NCI-H1694 treated with DMSO at 0.1 percent for 48 hours (cell line): ENCODE results near the gene RHOXF2B.
"Not testable (repeated sequence)": the region's sequence is repeated elsewhere in the genome, so short reads cannot be mapped to it uniquely, and the experiment has no call there.

Experiments
- DNase-seq: peaks from one replicate; lab custom pipeline; 2025; lab: John Stamatoyannopoulos, UW

RHOXF2B gene

DNA sequence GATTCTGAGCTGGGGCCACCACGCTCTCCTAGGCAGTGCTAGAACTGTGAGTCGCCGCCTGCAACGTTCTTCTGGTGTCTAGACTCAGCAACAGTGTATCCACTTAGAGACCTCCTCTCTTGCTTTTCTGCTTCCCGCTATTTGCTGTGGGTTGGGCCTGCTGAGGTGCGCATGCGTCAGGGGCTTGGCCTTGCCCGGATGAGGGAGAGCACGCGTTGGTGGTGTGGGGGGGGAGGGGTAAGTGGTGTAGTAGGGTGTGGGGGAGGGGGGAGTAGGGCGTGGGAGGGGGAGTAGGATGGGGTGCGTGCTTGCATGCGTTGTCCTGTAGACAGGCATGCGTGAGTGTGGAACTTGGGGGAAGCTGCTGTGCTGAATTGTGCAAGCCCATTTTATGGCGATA is at the start of gene RHOXF2B:
Gene RHOXF2B, minus strand, starts transcription at position 101 of the 400 bp plus-strand sequence. CDS start 138 bp downstream, outside the sequence.
- not testable (repeated sequence) for DNase-seq

DNA sequence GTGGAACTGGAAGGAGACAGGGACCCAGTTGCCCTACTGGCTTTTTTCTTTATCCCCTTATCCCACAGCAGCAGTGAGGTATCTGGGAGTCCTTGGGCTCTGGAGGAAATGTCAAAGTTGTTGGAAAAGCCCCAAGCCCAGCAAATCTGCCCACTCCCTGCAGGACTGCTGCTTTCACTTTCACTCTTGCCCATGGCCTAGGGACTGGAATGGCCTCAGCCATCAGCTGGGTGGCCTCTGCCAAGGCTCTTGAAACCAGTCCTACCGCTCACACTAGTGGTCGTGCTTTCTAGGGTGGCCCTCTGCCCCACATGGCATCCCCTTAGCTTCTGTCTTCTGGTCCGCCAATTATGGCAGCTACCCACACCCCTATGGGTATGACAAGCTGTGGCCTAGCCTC is 48.0 kb upstream of the RHOXF2B start:
- no peak for DNase-seq

DNA sequence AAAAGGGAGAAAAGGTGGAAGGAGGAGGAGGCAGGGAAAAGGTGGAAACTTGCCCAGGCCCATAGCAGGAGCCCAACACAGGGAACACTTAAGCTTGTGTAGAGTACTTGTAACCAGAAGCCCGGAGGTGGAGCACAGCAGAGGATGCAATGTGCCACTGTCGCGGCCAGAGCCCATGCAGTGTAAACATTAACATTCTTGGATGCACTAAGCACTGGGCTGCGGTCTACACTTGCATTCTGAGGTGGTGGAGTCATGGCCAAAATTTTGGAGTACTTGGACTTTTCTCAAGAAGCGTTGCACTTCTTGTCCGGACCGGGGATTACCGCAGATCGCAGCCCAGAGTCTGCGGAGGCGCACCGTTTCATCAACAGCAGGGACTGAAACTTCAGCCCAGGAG is 42.7 kb upstream of the RHOXF2B start:
- no peak for DNase-seq

DNA sequence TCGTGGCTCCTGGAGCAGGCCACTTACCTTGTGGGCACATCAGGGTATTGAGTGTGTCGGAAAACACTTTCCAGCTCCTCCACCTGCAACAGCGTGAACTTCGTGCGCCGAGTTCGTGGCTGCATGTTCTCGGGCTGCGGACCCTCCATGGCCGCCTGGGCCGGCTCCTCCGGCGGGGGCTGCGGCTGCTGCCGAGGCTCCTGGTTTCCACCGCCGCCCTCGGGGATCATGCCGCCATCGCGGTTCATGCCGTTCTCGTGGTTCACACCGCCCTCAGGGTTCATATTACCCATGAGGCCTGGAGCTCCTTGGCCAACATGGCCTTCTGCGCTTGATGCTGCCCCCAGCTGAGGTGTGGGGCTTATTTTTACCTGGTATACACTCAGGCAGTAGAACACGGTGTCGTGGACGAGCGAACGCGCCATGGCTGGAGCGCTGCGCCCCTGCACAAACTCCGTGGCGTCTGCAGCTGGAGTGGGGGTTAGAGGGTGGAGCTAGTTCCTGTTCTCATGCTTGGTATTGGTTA is 38.0 kb upstream of the RHOXF2B start, which contains the start of gene RHOXF1:
Gene RHOXF1, minus strand, starts transcription at position 476 of the 526 bp plus-strand sequence. Its CDS starts 51 bp downstream, at position 425.
- DNase-seq = no peak

DNA sequence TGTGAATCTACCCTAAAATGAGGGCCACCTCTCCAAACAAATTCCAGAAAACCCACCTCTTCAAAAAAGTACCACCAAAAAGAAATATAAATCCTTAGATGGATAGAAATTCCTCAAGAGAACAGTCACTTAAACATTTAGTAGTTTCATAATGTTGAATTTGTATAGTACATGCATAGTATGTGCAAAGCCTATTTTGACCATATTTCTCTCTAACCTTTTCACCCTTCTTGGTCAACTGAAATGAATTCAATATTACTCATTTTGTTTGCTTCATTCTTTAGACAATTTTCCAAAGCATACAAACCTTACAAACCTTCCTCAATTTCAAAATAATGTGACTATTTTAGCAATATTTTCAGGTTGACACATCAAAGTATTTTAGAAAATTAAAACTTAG is 34.1 kb upstream of the RHOXF2B start:
- DNase-seq = no peak

DNA sequence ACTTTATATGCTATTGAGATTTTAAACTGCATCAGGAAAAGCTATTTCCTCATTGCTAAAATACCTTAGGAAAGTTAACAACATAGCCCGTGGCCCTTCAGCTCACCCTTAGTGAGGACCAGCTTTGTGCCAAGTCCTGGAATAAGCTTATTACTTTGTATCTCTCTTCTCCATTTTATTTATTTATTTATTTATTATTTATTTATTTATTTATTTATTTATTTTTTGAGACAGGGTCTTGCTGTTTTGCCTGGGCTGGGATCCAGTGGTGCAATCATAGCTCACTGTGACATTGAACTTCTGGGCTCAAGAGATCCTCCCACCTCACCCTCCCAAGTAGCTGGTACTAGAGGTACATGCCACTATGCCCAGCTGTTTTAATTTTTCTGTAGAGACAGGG is 31.9 kb upstream of the RHOXF2B start:
- no peak for DNase-seq

DNA sequence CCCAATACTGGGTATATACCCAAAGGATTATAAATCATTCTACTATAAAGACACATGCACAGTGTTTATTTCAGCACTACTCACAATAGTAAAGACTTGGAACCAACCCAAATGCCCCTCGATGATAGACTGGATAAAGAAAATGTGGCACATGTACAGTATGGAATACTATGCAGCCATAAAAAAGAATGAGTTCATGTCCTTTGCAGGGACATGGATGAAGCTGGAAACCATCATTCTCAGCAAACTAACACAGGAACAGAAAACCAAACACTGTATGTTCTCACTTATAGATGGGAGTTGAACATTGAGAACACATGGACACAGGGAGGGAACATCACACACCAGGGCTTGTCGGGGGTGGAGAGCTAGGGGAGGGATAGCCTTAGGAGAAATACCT is 27.2 kb upstream of the RHOXF2B start:
- DNase-seq = not testable (repeated sequence)

DNA sequence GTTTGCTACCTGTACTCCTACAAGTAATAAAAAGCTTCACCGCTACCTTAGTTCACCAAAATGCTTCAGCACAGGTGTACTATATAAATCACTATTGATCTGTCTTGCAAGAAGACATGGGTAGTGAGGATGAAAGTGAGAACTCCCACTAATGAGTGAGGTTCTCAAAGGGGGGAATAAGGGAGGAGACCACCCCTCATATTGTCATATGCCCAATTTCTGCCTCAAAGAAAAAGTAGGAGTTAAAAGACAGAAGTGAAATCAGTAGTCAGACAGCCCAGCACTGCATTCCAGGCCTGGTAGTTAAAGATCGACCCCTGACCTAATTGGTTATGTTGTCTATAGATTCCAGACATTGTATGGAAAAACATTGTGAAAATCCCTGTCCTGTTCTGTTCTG is 23.6 kb upstream of the RHOXF2B start:
- not testable (repeated sequence) for DNase-seq

DNA sequence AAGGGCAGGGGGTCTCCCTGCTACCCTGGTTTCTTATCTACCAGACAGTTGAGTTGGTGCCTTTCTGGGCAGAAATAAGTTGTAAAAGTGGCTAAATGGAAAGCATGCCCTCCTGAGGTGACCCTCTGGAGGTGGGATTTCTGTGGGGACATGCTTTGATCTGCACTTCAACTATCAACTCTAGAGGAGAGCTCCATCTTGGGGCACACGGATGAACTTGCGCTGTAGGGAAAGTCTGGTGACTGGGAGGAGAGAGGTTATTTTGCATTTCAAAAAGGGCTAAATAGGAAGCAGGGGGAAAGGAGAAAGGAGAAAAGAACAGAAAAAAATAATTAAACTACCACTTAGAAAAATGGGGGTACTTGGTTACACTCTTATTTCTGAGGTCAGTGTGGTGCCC is 12.7 kb upstream of the RHOXF2B start:
- DNase-seq = no peak

DNA sequence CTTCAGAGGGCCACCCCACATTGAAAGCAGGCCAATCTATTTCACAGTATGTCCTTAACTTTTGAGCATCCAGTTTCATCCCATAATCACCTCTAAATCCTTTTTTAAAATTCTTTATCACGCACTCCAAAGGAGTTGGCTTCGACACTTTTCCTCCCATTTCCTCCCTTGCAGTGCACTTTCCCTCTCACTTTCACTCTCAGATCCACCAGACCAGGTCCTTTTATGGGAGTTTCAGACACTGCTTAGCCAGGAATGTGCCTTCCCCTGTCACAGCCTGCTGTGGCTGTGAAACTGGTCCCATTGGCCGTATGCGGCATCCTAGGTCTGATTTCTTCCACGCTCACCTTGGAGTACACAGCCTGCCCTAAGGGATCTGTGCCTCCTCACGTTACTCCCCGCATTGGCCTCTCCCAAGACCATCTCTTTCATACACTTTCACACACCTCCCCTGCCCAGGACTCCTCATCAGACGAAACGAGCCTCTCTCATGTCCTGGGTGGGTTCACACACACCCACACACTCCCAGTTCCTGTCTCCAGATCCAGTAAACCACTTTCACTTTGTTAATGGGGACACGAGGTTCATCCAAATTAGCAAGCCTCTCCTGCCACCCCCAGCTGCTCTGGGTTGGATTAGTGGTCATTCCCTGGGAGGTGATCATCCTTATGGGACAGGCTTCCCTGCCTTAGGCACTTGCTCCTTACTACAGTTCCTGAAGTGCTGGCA is 10.0 kb upstream of the RHOXF2B start:
- no peak for DNase-seq

DNA sequence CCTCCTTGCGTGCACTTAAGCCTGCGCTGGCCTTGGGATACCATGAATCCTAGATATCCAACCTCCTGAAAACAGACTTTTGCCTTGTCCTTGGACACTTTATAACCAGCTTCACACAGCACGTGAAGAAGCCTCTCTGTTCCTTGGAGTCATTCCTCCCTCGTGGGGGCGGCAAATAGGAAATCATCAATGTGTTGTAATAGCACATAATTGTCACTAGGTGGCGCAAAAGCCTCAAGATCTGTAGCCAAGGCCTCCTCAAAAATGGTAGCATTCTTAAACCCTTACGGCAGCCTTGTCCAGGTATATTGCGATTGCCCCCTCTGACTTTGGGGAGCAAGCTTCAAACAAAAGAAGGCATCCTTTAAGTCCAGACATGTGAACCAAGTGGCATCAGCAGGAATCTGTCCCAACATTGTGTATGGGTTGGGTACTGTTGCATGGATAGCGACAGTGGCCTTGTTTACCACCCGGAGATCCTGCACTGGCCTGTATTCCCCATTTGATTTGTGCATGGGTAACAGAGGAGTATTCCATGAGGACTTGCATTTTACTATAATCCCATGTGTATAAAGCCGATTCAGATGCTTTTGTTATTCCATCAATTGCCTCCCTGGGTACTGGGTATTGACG is 8.2 kb upstream of the RHOXF2B start:
- not testable (repeated sequence) for DNase-seq

DNA sequence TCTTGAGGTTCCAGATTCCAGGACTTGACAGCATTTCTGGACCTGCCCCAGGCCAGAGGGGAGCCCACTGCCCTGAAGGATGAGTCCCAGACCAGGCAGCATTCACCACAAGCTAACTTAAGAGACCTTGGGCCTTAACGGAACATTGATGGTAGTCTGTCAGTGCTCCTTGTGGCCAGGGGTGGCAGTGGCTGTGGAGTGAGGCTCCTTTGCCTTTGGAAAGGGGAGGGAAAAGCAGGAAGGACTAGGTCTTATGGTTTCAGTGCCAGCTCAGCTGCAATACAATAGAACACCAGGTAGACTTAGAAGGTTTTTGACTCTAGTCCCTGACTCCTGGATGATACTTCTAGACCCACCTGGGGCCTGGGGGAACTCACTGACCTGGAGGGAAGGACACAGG is 11.3 kb downstream of the RHOXF2B start:
- not testable (repeated sequence) for DNase-seq

DNA sequence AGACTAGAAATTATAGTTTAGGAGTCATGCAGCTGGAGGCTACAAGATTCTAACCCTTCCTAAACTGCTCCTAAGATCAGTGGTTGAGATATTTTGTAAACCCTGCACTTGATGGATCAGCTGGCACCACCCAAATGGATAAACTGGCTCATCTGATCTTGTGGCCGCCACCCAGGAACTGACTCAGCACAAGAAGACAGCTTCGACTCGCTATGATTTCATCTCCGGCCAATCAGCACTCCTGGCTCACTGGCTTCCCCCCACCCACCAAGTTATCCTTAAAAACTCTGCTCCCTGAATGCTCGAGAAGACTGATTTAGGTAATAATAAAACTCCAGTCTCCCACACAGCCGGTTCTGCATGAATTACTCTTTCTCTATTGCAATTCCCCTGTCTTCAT is 34.8 kb downstream of the RHOXF2B start:
- not testable (repeated sequence) for DNase-seq

DNA sequence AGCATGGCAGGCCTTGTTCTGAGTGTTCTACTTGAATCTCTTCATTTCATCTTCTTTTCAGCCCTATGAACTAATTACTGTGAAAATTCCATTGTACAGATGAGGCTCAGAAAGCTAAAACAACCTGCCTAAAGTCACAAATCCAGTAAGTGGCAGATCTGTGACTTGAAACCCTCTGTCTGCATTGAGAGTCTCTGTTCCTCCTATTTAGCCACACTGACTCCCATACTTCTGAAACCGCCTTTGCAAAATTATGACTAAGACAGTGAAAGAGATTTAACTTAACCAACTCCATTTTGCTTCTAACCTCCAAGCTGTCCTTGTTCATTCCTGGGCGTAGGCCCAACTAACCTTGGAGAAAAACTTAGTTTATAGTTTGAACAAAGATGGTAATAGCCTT is 35.2 kb downstream of the RHOXF2B start:
- not testable (repeated sequence) for DNase-seq

DNA sequence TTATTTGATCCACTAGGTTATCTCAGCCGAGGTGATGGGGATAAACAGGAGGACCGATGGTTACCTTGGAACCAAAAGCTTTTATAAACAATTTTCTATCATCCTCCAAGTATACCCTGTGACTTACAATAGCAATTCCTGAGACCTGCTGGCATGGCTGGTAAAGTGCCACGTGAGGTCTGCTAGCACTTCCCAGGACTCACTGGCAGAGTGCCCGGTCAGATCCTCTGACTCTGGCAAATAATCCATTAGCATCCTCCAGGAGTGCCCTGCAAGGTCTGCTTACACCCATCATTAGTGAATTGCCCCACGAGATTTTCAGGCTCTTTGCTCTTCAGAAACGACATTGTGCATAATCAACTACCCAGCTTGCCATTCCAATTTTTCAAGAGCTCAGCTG is 37.3 kb downstream of the RHOXF2B start:
- DNase-seq = not testable (repeated sequence)

DNA sequence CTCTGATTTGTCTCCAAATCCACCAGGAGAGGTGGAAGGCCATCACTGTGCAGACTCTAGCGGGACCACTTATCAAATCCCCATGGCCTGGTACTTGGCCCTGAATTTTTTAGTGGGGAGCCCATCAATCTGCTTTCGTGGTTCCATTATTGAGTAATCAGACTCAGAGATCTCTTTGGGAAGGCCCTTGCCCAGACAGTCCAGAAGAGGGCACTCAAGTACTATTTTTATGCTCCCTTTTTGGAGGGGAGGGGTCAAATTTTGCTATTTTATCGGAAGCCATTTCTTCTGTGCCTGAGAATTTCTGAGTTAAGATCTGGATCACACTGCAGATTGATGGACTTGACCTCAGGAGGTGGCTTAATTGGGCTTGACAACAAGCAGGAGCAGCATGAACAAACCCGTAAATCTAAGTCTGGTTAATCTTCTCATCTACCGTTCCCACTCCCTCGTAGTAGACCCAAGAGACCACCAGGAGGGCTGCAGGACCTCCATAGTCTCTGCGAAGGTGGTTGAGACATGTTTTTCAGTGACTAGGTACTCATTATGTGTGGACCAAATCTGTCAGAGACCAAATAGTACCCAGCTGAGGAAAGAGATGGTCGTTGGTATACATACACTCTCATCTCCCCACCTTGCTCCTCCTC is 38.3 kb downstream of the RHOXF2B start:
- DNase-seq = not testable (repeated sequence)

DNA sequence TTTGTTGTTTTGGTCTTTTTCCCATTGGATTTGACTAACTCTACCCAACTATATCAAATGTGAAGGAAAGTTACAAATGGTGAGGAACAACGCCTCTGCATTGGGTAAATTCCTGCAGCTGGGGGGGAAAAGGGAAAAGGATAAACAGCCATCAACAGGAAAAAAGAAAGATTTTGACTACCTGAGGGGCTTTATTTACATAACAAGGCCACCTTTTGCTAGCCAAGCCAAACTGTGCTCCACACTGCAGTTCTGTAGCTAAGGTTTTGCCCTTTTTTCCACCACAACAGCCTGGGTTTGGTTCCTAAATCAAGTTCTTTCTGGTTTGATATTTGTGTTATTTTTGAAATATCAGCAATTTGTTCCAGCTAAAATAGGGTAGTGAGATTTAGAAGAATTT is 40.8 kb downstream of the RHOXF2B start:
- no peak for DNase-seq

DNA sequence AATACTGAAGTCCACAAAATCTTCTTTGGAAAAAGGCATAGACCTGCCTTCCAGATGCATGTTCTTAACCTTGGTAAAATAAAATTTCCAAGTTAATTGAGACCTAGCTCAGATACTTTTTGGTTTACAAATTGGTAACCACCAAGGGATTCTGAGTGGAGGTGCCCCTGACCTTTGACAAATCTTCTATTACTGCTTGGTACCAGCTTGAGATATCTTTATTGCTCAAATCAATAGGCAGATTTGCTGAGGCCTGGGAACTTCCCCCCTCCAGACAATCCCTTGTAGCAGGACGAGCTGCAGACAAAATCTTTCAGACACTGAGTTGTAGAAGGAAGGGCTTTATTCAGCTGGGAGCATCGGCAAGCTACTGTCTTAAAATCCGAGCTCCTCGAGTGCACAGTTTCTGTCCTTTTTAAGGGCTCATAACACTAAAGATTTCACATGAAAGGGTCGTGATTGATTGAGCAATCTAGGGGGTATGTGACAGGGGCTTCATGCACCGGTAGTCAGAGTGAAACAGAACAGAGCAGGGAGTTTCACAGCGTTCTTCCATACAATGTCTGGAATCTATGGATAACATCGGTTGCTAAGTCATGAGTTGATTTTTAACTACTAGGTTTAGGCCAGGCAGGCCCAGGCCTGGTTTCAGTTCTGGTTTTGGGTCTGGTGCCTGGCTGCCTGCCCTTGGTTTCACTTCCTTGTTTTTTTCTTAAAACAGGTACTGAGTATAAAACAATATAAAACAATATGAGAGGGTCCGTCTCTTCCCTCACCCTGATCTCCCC is 41.8 kb downstream of the RHOXF2B start:
- DNase-seq = not testable (repeated sequence)

DNA sequence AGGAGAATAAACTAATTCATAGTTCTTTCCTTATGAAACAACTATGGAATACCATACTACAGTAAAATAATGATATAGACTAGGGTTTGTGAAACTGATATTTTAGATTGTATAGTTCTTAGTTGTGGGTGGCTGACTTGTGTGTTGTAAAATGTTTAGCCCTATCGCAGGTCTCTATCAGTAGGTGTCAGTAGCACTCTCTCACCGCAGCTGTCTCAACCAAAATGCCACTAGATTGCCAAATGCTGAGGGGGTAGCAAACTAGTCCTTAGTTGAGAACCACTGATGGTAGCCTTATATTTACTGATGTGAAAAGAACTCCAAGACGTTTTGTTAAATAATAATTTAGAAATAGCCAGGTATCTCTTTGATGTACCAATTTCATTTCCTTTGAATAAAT is 48.1 kb downstream of the RHOXF2B start:
- DNase-seq = no peak

DNA sequence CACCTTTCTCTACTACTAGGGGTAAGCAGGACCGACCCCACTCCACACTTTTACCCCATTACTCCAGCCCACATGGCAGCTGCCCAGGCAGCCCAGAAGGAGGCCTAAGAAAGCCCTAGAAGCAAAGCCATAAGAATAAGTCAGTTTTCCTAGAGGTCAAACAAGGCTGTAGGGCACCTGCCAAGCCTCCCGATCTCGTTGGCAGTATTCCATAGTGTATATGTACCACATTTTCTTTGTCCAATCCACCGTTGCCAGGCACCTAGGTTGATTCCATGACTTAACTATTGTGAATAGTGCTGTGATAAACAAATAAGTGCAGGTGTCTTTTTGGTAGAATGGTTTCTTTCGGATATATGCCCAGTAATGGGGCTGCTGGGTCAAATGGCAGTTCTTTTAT is 54.2 kb downstream of the RHOXF2B start:
- no peak for DNase-seq

DNA sequence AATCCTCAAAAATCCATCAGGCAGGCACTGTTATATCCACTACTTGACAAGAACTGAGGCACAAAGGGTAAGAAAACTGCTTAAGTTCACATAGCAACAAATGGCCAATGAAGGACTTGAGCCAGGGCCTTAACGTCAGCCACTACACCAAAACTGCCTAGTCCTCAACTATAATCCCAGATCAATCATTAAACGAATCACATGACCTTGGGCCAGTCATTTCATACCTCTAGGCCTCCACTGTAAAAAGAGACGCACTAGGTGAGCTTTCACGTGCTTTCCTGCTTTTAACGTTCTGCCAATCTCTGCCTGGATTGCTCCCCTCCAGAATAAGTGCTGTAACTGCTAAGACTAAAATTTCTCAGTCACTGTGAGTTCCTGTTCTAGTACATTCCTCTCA is 54.7 kb downstream of the RHOXF2B start:
- no peak for DNase-seq
